Measurements from ENCODE around the gene INTS1.
"Not testable (repeated sequence)": the region's sequence is repeated elsewhere in the genome, so short reads cannot be mapped to it uniquely, and the experiment has no call there.

INTS1 gene

GRCh38 chr7:1459920-1460820 is 44.0 kb downstream of the INTS1 start:
- no peak for DNase-seq

- DNase-seq, result peak; percentile 97
These were observed 44.7 kb downstream of the INTS1 start for GRCh38 chr7:1459512-1459892.

- DNase-seq, result no peak
These were observed 45.3 kb downstream of the INTS1 start, which contains the start of gene MICALL2 for GRCh38 chr7:1458683-1459511. TSS of gene MICALL2 (minus strand) at chr7:1459470. CDS start at chr7:1459326, 144 bp downstream.

- DNase-seq, result no peak
These were observed 46.1 kb downstream of the INTS1 start for GRCh38 chr7:1457949-1458682.

GRCh38 chr7:1457059-1457948 is 46.9 kb downstream of the INTS1 start:
- no peak for DNase-seq

- no peak for DNase-seq
These were observed 48.2 kb downstream of the INTS1 start for GRCh38 chr7:1455955-1456354.

- no peak for DNase-seq
These were observed 48.8 kb downstream of the INTS1 start for GRCh38 chr7:1455241-1455939.

- DNase-seq, result no peak
These were observed 49.6 kb downstream of the INTS1 start for GRCh38 chr7:1454542-1454941.

GRCh38 chr7:1452205-1452604 is 52.0 kb downstream of the INTS1 start:
- DNase-seq, result no peak

- no peak for DNase-seq
These were observed 53.2 kb downstream of the INTS1 start for GRCh38 chr7:1450987-1451386.

- no peak for DNase-seq
These were observed 53.8 kb downstream of the INTS1 start for GRCh38 chr7:1450431-1450830.

GRCh38 chr7:1449951-1450350 is 54.2 kb downstream of the INTS1 start:
- no peak for DNase-seq

GRCh38 chr7:1449501-1449900 is 54.7 kb downstream of the INTS1 start:
- no peak for DNase-seq

GRCh38 chr7:1448958-1449357 is 55.2 kb downstream of the INTS1 start:
- no peak for DNase-seq

GRCh38 chr7:1447551-1448244 is 56.5 kb downstream of the INTS1 start:
- DNase-seq, result no peak

- no peak for DNase-seq
These were observed 57.1 kb downstream of the INTS1 start for GRCh38 chr7:1447112-1447511.

GRCh38 chr7:1446620-1447032 is 57.6 kb downstream of the INTS1 start:
- DNase-seq, result no peak

- DNase-seq, result not testable (repeated sequence)
These were observed 58.2 kb downstream of the INTS1 start for GRCh38 chr7:1446026-1446425.

GRCh38 chr7:1445341-1445740 is 58.8 kb downstream of the INTS1 start:
- no peak for DNase-seq

- DNase-seq, result no peak
These were observed 59.3 kb downstream of the INTS1 start for GRCh38 chr7:1444925-1445322.
